ENCODE data around the gene USP31.
"Not testable (repeated sequence)": the region's sequence is repeated elsewhere in the genome, so short reads cannot be mapped to it uniquely, and the experiment has no call there.

USP31 gene

DNA sequence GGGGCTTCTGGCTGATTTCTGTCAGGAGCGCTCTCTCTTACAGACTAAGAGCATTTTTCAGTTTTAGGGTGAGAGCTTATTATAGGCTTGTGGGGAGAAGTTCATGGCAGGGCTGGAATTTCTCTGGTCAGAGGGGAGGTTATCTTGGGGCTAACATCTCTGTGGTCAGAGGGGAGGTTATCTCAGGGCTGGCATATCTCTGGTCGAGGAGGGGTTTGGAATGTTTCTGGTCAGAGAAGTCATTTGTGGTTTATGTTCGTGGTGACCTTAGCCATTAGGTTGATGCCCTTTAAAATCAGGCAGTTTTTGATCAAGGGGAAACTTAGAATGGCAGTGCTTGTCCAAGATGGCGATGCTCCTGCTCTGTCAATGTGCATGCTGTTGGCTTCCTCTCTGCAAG is 10.8 kb upstream of the USP31 start:
- no peak for DNase-seq (ENCODE audit: low read depth)

DNA sequence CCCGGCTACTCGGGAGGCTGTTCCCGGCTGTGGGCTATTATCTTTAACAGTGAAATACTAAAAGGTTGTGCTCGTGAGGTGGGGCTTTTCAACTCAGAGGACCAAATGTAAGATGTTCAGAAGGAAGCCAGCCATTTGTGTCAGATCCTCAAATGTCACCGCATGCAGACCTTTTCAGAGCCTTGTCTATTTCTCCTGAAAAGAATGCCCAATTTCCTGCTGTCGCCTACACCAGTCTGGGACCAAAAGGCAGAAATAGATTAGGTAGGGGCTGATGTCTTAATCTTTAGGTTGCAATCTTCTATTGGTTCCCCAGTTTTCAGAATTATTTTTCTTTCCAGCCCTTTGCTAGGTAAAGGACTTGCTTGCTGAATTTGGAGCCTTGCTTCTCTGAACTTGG is 8.9 kb upstream of the USP31 start:
- DNase-seq (ENCODE audit: low read depth), result no peak

DNA sequence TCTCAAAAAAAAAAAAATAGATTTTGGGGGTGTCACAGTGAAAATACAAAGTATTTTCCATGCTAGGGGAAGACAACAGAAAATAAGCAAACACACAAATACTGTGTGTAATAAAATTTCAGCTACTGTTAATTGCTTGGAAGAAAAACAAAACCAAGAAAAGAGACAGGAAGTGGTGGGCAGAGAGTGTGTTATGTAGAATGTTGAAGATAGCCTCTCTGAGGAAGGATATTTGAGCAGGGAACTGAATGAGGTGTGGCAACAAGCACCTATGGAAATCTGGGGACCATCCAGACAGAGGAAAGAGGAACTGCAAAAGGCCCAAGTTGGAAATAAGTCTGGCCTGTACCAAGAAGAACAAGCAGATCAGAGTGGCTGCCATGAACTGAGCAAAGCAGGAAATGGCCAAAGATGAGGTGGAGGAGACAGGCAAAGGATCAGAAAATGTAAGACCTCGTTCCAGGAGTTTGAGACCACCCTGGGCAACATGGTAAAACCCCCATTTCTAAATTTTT is 7.8 kb upstream of the USP31 start:
- no peak for DNase-seq (ENCODE audit: low read depth)

DNA sequence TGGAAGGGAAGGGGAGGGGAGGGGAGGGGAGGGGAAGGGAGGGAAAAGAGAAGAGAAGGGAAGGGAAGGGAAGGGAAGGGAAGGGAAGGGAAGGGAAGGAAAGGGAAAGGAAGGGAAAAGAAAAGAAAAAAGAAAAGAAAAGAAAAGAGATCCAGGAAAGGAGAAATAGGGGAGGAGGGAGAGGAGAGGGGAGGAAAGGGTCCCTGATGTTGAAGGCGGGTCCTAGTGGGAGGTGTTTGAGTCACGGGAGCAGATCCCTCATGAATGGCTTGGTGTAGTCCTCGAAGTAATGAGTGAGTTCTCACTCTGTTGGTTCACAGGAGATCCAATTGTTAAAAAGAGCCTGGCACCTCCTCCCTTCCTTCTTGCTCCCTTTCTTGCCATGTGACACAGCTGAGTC is 6.9 kb upstream of the USP31 start:
- no peak for DNase-seq (ENCODE audit: low read depth)

DNA sequence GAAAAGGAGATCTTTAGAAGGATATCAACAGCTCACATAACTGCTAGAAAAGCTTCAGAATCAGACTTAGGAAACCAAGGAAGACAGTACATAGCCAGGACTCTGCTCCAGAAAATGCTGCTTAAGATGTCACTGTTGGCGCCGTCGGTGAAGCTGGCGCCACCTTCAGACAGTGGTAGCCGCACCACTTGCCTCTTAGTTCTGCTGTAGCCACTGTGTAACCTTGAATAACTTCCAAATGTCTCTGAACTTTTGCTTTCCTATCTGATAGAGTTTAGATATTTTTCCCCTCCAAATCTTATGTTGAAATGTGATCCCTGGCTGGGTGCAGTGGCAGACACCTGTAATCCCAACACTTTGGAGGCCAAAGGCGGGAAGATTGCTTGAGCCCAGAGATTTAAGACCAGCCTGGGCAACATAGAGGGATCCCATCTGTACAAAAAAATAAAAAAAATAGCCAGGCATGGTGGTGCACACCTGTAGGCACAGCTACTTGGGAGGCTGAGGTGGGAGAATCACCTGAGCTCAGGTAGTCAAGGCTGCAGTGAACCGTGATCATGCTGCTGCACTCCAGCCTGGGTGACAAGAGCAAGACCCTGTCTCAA is 6.3 kb upstream of the USP31 start:
- no peak for DNase-seq (ENCODE audit: low read depth)

DNA sequence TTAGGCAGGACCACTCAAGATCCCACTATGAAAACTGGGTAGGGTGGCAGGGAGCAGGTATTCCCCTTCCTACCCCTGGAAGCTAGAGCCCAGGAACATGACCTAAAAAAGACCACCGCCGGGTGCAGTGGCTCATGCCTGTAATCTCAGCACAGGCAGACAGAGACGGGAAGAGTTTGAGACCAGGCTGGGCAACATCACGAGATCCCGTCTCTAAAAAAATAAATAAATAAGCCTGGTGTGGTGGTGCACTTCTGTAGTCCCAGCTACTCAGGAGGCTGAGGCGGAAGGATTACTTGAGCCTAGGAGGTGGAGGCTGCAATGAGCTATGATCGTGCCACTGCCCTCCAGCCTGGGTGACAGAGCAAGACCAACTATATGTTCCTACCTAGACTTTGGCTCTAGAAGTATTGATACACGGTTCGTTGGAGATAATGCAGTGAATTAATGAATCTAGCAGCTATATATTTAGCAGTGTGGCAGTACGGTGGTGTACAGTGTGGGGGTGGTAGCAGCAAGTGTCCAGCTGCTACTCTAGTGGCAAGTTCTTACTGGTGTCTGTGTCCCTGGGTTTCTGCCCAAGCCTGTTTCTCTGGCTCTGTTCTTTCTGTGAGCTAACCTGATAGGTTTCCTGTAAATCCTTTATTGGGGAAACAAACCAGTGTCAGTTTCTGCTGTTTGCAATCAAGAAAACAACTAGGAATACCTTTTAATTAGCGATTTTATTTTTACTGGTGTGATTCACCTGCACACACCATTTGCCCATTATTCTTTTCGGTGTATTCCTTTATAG is 3.3 kb upstream of the USP31 start:
- DNase-seq (ENCODE audit: low read depth), result no peak

DNA sequence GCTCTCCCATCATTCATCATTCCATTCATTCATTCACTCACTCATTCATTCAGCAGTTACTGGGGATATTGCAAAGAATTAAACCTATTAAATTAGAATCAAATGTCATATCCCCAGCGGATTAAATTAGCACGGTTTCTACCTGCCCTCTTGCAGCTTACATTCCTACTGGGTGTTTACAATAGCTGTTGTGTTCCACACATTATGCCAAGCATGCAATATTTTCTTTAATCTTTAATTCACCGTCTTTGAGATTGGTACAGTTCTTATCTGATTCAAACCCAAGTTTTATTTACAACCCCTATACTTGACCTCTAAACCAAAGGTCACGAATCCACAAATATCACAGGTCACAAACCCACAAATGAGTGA is 727 bp upstream of the USP31 start:
- no peak for DNase-seq (ENCODE audit: low read depth)

DNA sequence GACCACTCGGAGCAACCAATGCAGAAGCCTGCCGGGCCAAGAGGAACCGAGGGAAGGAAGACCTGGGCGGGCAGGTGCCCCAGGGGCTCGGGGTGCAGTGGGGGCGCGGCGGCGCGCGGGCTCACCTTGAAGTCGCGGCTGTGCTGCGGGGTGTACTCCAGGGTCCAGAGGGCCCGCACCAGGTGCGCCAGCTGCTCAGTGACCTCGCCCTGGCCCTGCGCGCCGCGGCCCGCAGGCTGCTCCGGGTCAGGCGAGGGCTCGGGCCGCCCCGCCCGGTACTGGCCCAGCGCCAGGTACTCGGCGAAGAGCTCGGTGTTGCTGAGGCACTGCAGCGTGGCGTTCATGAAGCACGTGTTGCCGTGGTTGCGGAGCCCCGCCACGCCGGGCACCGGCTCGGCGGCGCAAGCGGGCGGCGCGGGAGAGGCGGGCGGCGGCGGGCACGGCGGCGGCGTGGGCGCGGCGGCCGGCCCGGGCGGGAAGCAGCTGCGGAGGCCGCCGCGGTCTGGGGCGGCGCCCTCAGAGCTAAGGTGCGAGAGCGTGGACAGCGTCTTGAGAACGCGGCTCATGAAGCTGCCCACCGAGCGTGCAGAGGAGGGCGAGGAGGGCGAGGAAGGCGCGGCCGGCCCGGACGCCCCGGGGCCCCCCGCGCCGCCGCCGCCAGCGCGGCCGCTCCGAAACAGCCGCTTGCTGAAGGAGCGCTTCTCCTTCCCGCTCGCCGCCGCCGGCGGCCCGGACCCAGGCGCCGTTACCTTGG is 562 bp downstream of the USP31 start:
- peak; percentile 42 for DNase-seq (ENCODE audit: low read depth)

DNA sequence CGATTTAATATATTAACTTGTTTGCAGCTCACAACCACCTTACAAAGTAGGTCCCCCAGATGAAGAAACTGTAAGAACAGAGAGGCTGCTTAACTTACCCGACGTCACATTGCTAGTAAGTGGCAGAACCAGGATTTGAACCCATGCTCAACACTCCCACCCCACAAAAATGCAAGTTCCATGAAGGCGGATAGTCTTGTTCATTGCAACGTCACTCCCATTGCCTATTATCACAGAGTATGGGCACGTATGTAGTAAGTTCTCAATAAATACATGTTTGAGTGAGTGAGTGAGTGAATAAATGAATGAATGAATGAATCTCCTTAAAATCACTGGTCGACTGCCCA is 1.1 kb downstream of the USP31 start:
- no peak for DNase-seq (ENCODE audit: low read depth)

DNA sequence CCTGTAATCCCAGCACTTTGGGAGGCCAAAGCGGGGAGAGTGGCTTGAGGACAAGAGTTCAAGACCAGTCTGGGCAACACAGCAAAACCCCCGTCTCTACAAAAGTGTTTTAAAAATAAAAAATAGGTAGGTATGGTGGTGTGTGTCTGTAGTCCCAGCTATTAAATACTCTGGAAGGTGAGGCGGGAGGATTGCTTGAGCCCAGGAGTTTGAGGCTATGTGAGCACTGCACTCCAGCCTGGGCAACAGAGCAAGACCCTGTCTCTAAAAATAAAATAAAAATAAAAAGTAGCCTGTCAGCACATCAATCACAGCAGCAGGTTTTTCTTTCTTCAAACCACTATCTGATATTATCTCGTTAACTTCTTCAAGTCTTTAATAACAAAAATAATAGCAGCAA is 1.6 kb downstream of the USP31 start:
- no peak for DNase-seq (ENCODE audit: low read depth)

DNA sequence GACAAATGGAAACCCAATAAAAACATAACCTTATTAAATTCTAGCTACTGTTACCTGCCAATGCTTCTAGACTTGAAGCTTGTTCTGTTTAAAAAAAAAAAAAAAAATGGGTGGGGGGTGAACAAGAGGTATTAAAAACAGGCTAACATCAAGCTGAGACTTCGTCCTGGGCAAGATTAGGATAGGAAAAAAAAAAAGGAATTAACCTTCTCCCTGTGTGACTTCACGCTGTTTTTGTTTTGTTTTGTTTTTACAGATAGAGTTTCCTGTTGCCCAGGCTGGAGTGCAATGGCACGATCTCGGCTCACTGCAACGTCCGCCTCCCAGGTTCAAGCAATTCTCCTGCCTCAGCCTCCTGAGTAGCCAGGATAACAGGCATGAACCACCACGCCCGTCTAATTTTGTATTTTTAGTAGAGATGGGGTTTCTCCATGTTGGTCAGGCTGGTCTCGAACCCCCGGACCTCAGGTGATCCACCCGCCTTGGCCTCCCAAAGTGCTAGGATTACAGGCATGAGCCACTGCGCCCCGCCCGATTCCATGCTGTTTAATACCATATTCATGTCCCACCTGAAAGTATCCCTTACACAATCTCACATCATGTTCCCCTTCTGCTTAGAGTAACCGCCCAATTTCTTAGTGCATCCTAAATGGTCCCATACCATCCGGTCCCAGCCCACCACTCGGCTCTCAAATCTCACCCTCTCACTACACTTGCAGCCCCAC is 2.2 kb downstream of the USP31 start:
- no peak for DNase-seq (ENCODE audit: low read depth)

DNA sequence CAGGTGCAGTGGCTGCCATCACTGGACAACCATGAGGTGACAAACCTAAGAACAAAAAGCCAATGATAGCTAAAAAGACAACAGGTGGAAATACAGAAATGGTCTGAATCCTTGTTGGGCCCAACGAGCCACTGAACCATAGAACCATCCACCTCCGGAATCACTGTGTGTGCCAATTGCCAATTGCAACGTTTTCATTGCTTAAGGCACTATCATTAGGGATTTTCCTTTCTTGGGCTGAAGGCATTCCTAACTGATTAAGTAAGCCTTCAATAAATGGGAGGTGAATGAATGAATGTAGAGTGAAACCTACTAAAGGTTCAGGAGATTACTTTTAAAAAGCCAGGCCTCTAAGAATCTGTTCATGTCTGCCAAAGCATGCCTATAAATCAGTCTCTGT is 3.6 kb downstream of the USP31 start:
- DNase-seq (ENCODE audit: low read depth), result no peak

DNA sequence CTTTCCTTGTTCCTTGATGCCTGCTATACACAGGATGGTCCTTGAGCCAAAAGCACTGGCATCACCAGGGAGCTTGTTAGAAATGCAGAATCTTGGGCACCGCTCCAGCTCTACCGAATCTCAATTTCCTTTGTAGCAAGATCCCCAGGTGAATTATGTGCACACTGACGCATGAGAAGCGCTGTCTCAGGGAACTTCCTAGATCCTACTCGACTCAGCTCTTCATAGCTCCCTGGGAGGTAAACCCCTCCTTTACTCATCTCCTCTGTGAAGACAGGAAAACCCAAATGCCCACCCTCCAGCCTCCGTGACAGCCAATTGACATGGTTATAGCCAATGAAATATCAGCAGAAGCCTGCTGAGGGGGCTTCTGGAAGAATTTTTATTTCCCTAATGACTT is 4.1 kb downstream of the USP31 start:
- DNase-seq (ENCODE audit: low read depth), result no peak

DNA sequence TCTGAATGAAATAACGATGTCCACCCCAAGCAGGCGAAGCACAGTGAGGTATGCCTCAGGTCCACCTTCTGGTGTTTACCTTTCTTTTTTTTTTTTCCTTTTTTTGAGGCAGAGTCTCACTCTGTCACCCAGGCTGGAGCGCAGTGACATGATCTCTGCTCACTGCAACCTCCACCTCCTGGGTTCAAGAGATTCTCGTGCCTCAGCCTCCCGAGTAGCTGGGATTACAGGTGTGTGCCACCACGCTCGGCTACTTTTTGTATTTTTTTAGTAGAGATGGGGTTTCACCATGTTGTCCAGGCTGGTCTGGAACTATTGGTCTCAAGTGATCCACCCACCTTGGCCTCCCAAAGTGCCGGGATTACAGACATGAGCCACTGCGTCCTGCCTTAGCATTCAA is 4.9 kb downstream of the USP31 start:
- DNase-seq (ENCODE audit: low read depth), result not testable (repeated sequence)

DNA sequence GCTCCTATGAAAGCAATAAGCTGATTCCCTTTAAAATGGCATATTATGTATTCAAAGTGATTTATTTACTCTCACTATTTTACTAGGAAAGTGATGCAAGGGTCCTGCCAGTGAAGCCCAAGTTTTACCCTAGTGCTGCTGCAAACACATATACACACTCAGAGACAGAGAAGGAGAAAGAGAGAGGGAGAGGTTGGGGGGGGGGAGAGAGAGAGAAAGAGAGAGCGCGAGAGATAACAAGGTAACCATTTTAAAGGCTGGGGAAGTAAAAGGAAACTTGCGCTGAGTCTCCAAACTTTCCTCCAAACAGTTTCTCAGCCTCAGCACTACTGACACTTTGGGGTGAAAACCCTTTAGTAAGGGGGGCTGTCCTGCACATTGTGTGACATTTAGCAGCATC is 5.9 kb downstream of the USP31 start:
- DNase-seq (ENCODE audit: low read depth), result no peak

DNA sequence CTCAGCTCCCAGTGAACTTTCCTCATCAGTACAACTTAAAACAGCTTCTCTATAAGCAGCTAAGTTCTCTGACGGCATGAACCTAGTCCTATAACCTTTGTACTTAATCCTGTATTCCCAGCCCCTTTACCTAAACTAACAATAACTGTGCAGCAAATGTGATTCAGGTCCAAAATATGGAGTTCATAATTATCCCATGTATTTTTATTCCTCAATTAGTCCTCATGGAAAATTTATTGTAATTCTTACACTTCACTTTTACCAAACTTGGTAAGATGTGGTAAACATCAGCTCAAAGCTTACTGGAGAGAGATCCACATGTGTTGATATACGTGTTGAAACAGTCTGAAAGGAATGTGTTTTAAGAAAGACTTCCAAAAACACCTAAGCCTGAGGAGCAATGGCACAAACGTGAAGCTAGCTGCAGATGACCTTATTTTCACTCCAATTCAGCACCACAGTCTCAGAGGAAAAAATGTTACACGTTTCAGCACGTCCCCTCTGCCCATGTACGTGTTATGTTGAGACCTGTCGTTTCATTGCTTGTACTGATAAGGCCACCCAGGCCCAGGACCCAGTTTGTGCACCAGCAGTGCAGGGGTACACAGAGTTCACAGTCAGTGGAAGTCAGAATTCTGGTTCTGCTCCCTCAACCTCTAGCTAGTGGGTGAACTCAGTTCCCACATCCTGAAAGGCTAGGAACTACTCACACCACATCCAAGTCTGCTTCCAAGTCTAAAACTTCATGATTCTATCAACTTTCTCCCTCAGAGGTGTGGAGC is 7.1 kb downstream of the USP31 start:
- DNase-seq (ENCODE audit: low read depth), result no peak

DNA sequence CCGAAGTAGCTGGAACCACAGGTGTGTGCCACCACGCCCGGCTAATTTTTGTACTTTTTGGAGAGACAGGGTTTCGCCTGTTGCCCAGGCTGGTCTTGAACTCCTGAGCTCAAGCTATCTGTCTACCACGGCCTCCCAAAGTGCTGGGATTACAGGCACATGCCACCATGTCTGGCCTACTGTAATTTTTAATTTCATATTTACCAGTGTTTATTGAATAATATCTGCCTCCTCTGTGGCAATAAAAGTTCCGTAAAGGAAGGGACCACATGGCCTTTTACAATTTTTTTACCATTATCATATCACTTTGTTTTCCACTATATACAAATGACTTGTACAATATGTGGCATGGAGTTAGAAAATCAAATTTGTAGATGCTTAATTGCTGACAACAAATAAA is 7.8 kb downstream of the USP31 start:
- DNase-seq (ENCODE audit: low read depth), result no peak

DNA sequence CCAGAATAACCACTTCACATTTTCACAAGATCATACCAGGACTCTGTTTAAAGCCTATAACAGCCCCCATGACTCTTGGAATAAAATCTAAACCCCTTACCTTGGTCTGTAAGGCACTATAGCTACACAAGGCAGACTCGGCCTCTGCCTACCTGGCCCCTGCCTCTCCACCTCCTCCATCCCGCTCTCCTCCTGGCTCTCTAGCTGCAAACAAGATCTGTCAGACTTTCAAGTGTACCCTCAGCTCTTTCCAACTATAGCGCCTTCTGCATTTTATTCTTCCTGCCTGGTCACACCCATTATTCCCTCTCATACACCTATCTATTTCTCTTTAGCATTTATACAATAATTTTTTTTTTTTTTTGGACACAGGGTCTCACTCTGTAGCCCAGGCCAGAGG is 8.2 kb downstream of the USP31 start:
- no peak for DNase-seq (ENCODE audit: low read depth)

DNA sequence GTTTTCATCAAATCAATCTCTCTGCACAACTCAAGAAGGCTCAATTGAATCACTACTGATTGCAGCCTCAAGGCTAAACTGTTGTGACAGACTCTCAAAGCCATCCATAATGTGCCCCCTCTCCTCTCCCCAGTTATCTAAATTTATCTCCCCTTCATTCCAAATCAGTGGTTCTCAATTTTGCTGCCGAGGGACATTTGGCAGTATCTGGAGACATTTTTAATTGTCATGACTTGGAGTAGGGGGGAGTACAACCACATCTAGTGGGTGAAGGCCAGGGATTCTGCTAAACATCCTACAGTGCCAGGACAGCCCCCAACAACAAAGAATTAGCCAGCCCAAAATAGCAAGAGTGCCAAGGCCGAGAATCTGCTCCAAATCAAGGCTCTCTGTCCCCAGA is 9.1 kb downstream of the USP31 start:
- no peak for DNase-seq (ENCODE audit: low read depth)

DNA sequence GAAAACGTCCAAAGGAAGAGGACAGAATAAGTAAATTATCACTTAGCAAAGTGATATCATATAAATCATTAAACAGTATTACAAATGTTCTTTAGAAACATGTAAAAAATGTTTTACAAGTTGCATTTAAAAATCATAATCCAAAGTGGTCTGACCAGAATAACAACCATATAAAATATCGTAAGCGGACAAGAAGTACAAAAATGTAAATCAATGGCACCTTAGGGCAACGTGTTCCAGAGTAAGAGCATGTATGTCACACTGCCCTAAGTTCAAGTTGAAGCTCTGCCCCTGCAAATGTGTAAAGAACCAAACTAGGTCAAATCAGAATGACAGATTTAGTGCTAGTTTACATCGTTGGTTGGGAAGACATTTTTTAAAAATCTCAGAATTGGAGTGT is 11.4 kb downstream of the USP31 start:
- DNase-seq (ENCODE audit: low read depth), result no peak

DNA sequence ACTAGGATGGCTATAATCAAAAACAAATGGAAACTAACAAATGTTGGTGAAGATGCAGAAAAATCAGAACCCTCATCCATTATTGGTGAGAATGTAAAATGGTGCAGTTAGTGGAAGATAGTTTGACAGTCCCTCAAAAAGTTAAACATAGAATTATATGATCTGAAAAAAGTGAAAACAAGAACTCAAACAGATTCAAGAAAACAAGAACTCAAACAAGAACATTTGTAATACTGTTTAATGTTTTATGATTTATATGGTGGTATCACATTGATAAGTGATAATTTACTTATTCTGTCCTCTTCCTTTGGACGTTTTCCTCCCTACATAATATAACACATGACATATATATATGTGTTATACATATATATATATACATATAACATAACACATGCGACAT is 12.0 kb downstream of the USP31 start:
- no peak for DNase-seq (ENCODE audit: low read depth)

DNA sequence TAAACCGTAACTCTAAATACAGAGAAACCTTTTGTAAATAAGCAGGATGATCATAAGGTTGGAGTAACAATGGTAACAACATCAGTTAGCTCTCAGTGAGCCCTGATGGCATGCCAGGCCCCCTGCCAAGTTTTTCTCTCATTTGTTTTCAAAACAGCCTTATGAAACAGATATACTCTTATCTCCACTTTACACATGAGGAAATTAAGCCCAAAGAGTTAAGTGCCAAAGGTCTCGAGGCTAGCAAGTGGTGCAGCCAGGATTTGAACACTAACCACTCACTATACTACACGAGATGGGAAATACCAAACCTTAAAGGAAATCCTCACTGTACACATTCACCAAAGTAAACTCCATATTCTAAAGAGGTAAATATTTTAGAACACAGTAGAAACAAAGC is 15.0 kb downstream of the USP31 start:
- DNase-seq (ENCODE audit: low read depth), result no peak
